HG03039 (cell line): Measurements from ENCODE around the gene CNPY1.
"Not testable (repeated sequence)": the region's sequence is repeated elsewhere in the genome, so short reads cannot be mapped to it uniquely, and the experiment has no call there.

Source experiments
- ATAC-seq: cut with Tn5 transposase; IDR thresholded peaks from one replicate; pipeline ENCODE4 v1.9.1; 2021; ENCODE audit warnings: mild to moderate bottlenecking, moderate library complexity; ENCODE audit not compliant: unreplicated experiment

Gene CNPY1

DNA sequence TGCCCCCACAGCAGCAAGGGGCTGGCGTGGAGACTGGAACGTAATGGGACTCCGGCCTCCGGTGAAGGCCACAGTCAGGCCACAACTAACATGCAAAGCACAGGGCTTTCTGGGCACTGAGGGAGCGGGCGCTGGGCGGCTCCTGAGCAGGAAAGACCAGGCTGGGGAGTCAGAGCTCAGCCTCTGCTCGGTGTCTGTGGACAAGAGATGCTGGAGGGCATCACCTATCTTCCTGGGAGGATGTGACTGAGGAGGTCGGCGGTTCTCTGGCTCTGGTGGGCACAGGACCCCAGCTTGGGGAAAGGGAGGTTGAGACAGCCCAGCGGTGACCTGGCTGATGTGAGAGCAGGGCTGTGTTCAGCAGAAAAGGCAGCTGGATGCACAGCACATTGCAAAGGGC, 11.7 kb downstream of the CNPY1 start:
- no peak for ATAC-seq

DNA sequence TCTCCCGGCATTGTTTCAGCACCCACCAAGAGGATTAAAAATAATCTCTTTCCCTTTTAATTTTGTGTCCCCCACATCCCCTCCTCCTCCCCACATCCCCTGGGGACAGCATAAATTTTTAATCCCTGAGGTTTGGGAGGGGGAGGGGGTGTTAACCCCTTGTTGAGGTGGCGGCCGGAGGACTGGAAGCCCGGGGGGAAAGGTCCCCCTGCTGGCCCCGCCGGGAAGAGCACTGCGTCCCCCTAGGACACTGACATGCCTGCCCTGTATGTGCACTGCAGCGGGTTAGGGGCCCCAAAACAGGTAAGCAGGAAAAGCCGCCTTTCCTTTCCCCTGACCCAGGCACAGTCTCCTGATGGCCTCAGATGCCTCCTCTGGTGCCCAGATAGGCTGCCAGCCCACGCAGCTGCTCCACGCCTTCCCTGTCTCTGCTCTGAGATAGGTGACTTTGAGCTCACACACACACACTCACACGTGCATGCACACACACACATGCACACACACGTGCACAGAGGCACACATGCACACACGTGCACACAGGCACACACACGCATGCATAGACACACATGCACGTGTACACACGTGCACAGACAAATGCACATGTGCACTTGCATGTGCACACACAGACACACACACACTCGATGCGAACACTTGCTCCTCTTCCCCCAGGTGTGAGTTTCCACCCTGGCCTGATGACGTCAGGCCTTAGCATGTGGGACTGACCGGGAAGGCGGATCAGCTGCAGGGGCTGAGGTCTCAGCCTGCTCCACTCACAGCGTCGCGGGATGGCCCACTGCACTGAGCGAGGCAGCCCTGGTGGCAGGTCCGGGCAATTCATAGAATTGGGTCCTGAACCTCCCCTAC, 12.3 kb downstream of the CNPY1 start:
- ATAC-seq = no peak

DNA sequence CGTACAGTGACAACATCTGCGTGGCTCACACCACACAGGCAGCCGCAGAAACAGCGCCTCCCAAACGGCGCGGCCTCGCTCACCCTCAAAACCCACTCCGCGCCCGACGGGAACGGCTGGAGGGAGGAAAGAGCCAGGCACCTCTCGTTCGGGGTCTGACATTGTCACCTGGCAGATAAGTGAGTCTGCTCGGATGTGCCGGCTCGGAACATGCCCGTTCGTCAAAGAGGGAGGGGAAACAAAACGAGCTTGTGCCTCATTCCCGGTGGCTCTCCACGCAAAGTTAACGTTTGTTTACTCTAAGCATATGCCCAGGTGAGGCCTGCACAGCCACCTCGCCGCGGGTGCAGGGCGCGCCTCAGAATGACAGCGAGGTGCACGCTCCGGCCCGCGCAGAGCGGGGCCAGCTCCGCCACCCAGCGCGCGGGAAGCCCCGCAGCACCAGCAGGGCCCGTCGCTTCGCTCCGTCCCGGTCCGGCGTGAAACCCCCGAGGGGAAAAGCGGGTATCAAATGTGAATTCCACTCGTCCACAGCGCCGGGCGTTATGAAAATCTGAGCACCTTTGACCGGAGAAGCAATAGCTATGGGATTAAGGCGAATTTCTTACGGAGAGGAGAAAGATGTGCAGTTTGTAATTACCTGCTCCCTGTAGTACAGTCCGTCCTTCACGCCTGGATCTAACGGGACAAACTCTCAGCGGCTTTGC, 13.1 kb downstream of the CNPY1 start:
- no peak for ATAC-seq

DNA sequence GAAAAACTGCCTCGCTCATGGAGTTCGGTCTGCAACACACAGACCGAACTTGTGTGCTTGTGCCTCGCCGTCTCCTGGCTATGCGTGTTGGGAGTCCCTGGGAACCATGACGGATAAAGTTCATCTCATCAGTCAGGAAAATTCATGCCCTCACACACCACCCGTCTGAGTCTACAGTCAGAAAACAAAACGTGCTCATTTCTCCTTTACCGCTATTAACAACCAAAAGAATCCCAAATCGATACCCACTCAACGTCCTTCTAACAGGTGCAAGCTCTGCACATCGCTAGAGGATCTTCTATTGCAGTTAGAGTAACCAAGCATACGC, 13.6 kb downstream of the CNPY1 start:
- ATAC-seq = no peak

DNA sequence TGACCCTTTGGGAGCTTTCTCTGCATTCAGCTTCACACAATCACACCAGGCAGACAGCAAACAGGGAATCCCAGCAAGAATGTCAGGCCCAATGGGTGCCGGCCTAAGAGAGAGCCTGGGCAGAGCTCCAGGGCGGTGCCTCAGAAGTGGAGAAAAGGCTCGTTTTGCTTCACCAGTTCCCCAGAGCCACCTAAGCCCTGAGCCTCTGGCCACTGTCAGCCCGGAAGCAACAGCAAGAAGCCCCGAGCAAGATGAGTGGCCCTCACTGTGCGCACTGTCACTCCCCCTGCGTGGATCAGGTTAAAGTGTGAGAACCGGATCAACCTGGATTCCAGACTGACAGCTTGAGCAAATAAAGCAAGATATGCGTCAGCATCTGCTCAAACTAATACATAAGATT, 14.7 kb downstream of the CNPY1 start:
- no peak for ATAC-seq

DNA sequence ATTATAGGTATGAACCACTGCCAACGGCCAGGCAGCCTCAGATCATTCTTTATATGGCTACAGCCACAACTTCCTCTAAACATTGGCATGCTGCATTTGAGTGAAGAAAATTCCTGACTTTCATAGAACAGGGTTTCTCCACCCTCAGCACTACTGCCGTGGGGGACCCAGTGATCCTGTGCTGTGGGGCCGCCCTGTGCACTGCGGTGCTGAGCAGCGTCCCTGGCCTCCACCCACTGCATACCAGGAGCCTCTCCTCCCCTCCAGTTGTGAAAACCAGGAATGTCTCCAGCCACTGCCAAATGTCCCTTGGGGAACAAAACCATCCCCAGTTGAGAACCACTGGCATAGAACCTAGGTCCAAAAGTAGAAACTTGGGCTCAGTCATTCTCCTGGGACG, 15.8 kb downstream of the CNPY1 start:
- ATAC-seq = no peak

DNA sequence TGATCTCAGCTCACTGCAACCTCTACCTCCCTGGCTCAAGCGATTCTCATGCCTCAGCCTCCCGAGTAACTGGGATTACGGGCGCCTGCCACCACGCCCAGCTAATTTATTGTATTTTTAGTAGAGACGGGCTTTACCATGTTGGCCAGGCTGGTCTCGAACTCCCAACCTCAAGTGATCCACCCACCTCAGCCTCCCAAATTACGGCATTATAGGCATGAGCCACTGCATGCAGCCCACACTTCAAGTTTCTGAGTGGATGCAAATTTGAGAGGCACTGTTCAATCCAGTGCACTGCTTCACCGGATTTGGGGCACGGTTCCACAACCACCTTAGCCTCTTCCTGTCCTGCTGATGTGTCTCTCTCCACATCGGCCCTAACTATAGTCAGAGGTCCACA, 16.5 kb downstream of the CNPY1 start:
- ATAC-seq = no peak

DNA sequence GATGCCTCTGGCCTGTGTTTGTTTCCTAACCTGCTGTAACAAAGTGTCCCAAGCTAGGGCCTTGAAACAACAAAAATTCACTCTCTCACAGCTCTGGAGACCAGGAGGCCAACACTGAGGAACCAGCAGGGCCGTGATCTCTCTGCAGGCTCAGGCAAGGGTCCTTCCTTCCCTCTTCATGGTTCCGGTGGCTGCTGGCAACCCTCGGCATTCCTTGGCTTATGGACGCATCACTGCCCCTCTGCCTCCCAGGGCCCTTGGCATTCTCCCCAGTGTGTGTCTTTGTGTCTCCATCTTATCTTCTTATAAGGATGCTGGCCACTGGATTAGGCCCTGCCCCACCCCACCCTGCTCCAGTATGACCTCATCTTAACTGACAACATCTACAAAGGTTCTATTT, 17.0 kb downstream of the CNPY1 start:
- no peak for ATAC-seq

DNA sequence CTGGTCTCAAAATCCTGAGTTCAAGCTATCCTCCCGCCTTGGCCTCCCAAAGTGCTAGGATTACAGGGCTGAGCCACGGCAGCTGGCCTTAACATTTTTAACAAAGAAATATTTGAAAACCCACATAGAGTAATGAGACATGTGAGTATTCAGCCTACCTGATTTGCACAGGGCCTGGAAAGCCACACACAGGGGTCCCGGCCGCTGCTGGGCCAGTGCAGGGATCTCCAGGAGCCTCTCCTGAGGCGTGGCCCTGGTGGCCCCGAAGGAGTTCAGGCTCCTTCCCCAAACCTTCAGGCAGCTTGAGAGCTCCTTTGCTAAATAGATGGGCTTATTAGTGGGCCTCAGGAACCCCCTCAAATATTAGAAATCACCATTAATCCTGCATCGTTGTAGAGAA, 18.7 kb downstream of the CNPY1 start:
- ATAC-seq = no peak

DNA sequence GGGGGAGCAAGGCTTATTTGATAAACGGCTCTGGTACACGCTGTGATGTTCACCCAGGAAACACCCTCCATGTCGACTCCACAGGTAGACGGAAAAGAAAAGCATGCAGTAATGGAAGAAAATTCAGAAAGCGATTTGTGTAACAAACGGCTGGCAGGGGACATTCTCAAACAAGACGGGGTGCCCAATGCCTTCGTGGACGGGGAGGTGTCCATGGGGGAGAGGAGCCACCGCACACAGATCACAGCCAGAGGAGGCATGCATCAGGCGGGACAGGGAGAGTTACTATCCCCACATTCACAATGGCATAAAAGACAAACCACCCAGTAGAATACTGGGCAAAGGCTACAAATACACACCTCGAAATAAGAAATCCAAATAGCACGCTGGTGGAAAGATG, 20.1 kb downstream of the CNPY1 start:
- no peak for ATAC-seq

DNA sequence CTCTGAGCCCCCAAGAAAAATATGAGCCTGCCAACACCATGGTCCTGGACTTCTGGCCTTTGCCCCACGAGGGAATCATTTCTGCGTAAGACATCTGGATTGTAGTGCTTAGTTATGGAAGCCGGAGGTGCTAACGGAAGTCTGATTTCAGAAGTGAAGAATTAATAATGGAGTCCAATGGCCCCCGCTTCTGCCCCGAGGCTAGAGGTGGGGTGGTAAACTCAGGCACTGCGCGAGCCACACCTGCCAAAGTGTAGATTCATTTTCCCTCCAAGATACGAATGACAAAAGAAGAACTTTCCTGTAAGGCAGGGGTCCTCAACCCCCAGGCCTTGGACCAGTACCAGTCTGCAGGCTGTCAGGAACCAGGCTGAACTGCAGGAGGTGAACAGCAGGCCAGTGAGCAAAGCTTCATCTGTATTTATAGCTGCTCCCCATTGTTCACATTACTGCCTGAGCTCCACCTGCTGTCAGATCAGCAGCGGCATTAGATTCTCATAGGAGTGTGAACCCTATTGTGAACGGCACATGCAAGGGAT, 22.3 kb downstream of the CNPY1 start:
- ATAC-seq = no peak

DNA sequence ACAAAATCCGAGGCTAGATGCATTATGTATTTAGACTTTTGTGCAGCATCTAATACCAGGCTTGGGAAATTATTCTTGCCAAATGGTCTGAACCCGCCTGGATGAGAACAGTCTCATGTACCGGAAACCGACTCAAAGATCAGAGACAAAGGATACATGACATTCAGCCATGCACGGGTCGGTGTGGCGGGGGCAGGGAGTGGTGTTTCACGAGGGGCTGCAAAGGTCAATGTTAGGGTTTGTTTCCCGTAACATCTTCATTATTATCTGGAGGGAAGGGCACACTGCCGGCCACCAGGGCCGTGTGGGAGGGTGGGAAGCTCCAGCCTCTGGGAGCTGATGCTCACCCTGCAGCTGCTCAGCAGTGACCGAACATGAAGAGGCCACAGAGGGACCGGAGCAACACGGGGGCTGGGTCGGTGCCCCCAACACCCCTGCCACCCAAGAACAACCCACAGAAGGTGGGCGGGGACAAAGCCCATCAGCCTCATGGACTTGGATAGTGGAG, 23.1 kb downstream of the CNPY1 start:
- no peak for ATAC-seq

DNA sequence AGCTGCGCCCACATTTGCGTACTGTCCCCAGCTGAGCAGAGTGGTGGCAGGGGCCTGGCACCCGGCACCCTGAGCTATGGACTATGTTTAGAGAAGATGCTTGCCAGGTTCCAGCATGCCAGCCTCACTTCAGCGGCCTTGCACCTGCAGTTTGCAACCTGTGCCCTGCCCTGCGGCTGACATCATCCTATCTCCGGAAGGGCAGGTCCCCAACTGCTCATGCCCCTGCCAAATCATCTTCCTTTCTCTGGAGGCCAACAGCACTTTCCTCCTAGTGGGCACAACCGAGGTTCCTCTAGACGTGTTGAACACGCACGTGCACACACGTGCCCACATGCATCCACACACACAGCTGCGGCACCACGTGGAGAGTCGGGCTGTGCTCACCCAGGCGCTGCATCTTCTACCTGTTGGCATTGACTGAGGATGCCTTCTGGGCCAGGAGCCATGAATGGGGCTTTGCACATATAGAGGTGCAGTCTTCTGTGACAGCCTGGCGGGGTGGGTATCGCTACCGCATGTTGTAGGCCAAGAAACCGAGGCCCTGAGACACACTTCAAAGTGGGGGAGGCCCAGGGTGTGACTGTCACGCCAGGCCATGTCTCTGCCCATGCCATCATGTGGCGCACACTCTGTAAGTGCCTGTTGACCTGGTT, 24.5 kb downstream of the CNPY1 start:
- no peak for ATAC-seq

DNA sequence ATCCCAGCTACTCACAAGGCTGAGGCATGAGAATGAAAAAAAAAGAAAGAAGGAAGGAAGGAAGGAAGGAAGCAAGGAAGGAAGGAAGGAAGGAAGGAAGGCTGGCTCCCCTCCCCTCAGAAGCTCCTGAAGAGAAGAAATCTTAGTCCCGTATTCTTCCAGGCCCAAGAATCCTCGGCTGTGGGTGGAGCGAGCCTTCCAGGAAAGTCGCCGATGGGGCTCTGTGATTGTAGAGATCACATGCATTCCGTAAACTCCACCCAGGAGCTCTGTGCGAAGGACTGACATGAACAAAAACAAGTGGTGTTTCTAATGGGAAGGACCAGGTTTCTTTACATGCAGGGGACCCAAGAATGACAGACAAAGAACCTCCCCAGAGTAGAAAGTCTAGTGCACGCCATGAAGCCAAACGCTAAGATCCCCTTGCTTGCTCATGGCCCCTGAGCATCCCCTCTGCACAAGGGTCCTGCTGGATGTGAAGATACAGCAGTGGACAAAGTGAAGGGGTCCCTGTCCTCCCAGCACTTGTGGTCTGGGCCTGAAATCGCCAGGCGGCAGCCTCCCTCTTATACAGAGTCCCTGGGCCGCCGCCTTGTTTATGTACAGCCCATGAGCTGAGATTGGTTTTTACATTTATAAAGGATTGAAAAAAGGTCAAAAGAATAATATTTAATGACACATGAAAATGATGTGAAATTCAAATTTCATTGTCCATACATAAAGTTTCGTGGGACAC, 25.2 kb downstream of the CNPY1 start:
- no peak for ATAC-seq

DNA sequence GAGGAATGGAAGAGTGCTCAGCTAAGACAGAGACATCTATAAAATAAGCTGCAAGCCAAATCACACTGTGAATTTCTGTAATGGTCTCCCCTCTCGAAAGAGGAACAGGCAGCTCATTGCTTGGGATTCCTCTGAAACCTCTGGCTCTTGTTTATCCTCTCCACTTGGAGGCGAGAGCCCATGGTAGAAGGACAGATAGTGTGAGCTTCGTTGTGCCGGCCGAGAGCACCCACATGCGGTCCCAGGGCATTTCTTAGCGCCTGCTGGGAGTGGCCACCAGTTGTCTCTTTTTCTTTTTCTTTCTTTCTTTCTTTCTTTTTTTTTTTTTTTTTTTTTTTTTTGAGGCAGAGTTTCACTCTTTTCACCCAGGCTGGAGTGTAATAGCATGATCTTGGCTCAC, 26.2 kb downstream of the CNPY1 start:
- ATAC-seq = no peak

DNA sequence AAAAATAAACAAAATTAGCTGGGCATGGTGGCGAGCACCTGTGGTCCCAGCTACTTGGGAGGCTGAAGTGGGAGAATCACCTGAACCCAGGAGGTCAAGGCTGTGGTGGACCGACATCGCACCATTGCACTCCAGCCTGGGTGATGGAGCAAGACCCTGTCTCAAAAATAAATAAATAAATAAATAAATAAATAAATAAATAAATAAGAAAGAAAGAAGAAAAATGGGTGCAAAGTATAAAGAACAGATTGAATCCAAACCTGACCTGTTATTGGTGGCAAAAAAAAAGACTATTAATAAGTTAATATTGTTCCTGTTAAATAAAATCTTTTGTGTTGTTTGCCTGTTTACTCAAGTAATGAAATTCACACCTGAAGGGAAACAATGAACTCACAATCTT, 27.0 kb downstream of the CNPY1 start:
- not testable (repeated sequence) for ATAC-seq

DNA sequence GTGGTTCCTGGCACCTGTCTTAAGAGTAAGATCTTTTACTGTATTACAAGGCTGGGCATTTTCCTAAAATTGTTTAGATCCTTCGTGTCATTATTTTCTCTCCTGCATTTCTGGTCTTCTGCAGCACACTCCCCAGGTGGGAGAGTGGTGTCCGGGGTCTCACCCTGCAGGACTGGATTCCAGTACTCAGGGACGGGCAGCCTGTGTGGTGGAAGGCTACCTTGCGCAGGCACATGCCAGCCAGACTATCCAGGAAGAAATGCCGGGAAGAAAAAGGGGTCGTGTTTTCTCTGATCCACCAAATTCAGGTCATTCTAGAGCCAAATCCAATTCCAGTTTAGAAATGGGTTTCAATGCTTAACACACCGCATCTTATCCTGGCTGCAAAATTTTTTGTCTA, 27.7 kb downstream of the CNPY1 start:
- ATAC-seq = no peak

DNA sequence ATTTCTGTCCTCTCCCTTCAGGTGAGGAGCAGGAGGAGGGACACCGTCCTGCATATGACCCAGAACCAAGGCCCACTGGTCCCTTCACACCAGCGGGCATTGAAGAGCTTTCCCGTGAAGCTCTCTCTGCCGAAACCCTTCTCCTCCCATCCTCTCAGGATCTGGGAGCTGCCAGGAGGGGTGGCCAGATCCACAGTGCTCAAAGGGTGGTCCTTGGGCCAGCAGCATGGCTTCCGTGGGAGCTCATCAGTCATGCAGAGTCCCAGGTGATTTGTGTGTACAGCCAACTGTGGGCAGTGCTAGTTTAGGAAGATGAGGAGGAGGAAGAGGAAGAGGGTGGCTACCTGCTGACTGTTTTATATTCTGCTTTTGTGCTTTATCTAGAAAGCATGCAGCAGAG, 28.4 kb downstream of the CNPY1 start:
- ATAC-seq = no peak

DNA sequence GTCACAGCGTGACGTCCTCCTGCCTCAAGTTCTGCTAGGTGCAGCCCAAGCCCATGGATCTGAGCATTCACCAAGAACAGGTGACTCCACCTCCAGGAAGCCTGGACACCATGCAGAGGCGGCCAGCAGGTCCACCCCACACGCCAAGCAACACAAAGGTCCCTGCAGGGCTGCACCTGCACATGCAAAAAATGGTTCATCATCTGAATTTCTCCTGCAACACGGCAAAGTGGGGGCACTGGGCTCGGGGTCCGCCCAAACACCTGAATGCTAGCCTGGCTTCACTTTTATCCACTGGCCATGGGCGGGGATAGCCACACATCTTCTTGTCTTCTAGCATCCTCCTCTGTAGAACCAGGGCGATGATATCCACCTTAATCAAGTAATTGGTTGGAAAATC, 28.9 kb downstream of the CNPY1 start:
- no peak for ATAC-seq

DNA sequence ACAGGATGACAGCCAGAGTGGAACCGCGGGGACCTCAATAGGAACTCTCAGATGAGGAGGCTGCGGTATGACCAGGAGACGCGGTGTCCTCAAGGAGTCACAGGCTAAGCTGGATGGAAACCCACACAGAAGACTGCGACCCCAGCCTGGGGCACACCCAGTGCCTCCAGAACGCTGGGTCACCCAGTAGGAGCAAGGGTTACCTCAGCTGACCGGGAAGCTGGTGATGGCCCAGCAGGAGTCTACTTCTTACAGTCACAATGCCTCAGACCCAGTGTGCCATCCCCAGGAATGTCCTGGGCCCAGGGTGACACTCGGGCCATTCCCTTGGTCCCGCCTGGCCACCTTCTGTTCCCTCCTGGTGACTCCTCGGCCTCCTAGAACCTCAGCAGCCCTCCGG, 29.9 kb downstream of the CNPY1 start:
- ATAC-seq = no peak

DNA sequence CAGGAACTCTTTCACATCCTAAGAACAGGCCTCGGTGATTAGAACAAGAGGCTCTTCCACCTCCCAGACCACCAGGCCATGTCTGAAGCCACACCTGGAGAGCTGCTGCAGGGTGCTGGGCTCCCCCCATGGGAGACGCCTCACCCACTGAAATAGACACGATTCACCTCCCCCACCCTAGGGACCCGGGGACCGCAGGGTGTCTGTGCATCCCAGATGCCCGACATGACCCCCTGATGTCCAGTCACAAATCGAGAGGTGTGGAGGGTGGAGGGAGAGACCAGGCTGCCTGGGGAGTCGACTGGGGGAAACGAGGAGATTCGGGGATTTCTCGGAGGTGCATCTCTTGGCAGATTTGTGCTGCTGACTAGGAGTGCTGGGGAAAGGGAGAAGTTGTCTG, 31.0 kb downstream of the CNPY1 start:
- no peak for ATAC-seq
